HT-29 (cell line): ENCODE measurements around the gene UBE2QL1. TPM values are rescaled to one million over a fixed set of nuclear protein-coding genes. Genes with fewer than 3 reads are reported as not detected.

ENCODE experiments used
- DNase-seq: peaks from one replicate; pipeline ENCODE4 v3.0.0-alpha.2; 2015; ENCODE audit warnings: low spot score
- total RNA-seq: library from RNA; depleted of rRNA; stranded (reverse); fragments of >200 nt; shearing (Covaris generic); gene quantifications from 2 replicates; pipeline ENCODE4 v1.2.3, GENCODE V29; 2014

The UBE2QL1 gene
- total RNA-seq, 1 experiment from 2014 or later, result not detected

- no peak for DNase-seq
These were observed 21.0 kb upstream of the UBE2QL1 start for GRCh38 chr5:6427694-6428093.

GRCh38 chr5:6430418-6431028 is 18.1 kb upstream of the UBE2QL1 start:
- no peak for DNase-seq

GRCh38 chr5:6431214-6432195 is 17.2 kb upstream of the UBE2QL1 start:
- no peak for DNase-seq

GRCh38 chr5:6432206-6432605 is 16.5 kb upstream of the UBE2QL1 start:
- DNase-seq, result no peak

- no peak for DNase-seq
These were observed 13.9 kb upstream of the UBE2QL1 start for GRCh38 chr5:6434731-6435130.

- DNase-seq, result peak; percentile 29
These were observed 13.3 kb upstream of the UBE2QL1 start for GRCh38 chr5:6435356-6435755.

GRCh38 chr5:6436715-6437331 is 11.8 kb upstream of the UBE2QL1 start:
- DNase-seq, result no peak

- no peak for DNase-seq
These were observed 8.8 kb upstream of the UBE2QL1 start for GRCh38 chr5:6439588-6440550.

- no peak for DNase-seq
These were observed 6.3 kb upstream of the UBE2QL1 start for GRCh38 chr5:6442333-6442732.

- no peak for DNase-seq
These were observed 5.3 kb upstream of the UBE2QL1 start for GRCh38 chr5:6443326-6443725.

GRCh38 chr5:6446042-6446441 is 2.6 kb upstream of the UBE2QL1 start:
- DNase-seq, result no peak

- DNase-seq, result no peak
These were observed 1.9 kb upstream of the UBE2QL1 start for GRCh38 chr5:6446626-6447309.

GRCh38 chr5:6447384-6448140 is 1.1 kb upstream of the UBE2QL1 start:
- no peak for DNase-seq

GRCh38 chr5:6448141-6448491 is 543 bp upstream of the UBE2QL1 start:
- DNase-seq, result no peak

GRCh38 chr5:6449465-6450158 is 953 bp downstream of the UBE2QL1 start:
- DNase-seq, result no peak

GRCh38 chr5:6450319-6450833 is 1.7 kb downstream of the UBE2QL1 start:
- DNase-seq, result no peak

GRCh38 chr5:6452622-6453504 is 4.2 kb downstream of the UBE2QL1 start:
- DNase-seq, result no peak

GRCh38 chr5:6453937-6454560 is 5.4 kb downstream of the UBE2QL1 start:
- DNase-seq, result no peak
